ENCODE data around the gene CRYGB.
A peak's percentile ranks its signal among the peaks of the same experiment; 100 is the strongest.

CRYGB gene

DNA sequence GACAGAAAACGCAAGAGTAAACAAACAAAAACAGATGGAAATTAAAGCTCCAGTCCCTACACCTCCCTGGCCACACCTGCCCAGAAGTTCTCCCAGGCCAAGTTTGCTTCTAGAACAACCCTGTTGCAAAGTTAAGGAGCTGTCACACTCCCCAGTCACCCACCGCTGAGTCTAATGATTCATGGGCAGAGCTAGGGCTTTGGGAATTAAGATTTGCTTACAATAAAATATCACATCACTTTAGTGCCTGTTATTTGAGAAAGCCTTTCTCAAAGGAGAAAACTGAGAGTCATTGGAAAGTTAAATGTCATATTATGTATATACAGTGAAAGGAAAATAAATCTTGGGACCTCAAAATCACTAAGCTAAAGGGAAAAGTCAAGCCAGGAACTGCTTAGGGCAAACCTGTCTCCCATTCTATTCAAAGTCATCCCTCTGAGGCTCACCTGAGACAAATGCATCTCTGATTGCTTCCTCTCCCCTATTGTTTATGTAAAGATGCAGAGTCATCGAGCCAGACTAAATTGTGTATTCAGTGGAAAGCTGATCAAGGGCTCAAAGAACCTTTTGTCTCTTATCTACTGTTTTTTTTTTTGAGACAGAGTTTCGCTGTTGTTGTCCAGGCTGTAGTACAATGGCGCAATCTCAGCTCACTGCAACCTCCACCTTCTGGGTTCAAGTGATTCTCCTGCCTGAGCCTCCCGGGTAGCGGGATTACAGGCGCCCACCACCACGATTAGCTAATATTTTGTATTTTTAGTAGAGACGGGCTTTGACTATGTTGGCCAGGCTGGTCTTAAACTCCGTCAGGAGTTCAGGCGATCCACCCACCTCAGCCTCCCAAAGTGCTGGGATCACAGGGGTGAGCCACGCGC lies 2.8 kb downstream of the CRYGB start:
- CTCF ChIA-PET = interaction anchor here (0.6 to 2.3 kb wide), 2 partner anchors 32 to 105 kb away, joined by 3 to 17 read pairs; no protein-coding TSS in a partner anchor
- Histone ChIP-seq H3K4me1 (ENCODE audit: control insufficient read depth, insufficient read depth, low read length) (peaks cover 13% of the 10 kb centered on the region), H3K4me3 (ENCODE audit: low read depth, low read length) (no peak overlapping the region), H3K36me3 (ENCODE audit: control insufficient read depth in 2 of 2, insufficient read depth in 1 of 2, low read length in 2 of 2) (no peaks in the 10 kb centered on the region), H3K27ac (ENCODE audit: extremely low read depth, low read depth, low read length) (peak overlapping the region; percentile 32), H3K9me3 (ENCODE audit: control insufficient read depth, insufficient read depth, low read depth, low read length) (no peaks in the 10 kb centered on the region)
- no peak for TF ChIP-seq SP3 (tag by site-specific recombination; IDR thresholded peaks at IDR 0.05)
- 0 out of 2 replicates have a peak, but pooled peaks have one; percentile 18 for TF ChIP-seq SCRT1 (tag by site-specific recombination; IDR thresholded peaks at IDR 0.05; ENCODE audit: borderline replicate concordance)
- no peak for TF ChIP-seq ZNF558 (tag by site-specific recombination; IDR thresholded peaks at IDR 0.05)
- TF ChIP-seq PRDM1 (tag by site-specific recombination; IDR thresholded peaks at IDR 0.05) = peak; percentile 67
- no peak for TF ChIP-seq HOXC10 (CRISPR knock-in tag; IDR thresholded peaks at IDR 0.05)
- TF ChIP-seq WT1 (tag by site-specific recombination; IDR thresholded peaks at IDR 0.05) = peak; percentile 88
- TF ChIP-seq, protein P1, sequence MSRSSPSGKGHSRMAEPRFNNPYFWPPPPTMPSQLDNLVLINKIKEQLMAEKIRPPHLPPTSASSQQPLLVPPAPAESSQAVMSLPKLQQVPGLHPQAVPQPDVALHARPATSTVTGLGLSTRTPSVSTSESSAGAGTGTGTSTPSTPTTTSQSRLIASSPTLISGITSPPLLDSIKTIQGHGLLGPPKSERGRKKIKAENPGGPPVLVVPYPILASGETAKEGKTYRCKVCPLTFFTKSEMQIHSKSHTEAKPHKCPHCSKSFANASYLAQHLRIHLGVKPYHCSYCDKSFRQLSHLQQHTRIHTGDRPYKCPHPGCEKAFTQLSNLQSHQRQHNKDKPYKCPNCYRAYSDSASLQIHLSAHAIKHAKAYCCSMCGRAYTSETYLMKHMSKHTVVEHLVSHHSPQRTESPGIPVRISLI (tag by site-specific recombination; IDR thresholded peaks at IDR 0.05) = no peak
- TF ChIP-seq, protein P2, sequence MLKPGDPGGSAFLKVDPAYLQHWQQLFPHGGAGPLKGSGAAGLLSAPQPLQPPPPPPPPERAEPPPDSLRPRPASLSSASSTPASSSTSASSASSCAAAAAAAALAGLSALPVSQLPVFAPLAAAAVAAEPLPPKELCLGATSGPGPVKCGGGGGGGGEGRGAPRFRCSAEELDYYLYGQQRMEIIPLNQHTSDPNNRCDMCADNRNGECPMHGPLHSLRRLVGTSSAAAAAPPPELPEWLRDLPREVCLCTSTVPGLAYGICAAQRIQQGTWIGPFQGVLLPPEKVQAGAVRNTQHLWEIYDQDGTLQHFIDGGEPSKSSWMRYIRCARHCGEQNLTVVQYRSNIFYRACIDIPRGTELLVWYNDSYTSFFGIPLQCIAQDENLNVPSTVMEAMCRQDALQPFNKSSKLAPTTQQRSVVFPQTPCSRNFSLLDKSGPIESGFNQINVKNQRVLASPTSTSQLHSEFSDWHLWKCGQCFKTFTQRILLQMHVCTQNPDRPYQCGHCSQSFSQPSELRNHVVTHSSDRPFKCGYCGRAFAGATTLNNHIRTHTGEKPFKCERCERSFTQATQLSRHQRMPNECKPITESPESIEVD (tag by site-specific recombination; IDR thresholded peaks at IDR 0.05) = peak; percentile 54; the same call in 1 of the 2 replicates
- TF ChIP-seq SP7 (tag by site-specific recombination; IDR thresholded peaks at IDR 0.05) = 0 out of 2 replicates have a peak, but pooled peaks have one; percentile 11
- TF ChIP-seq ZNF629 (tag by site-specific recombination; IDR thresholded peaks at IDR 0.05) = no peak
- TF ChIP-seq ZNF433 (tag by site-specific recombination; IDR thresholded peaks at IDR 0.05; ENCODE audit: low read depth) = no peak
- no peak for TF ChIP-seq MYNN (tag by site-specific recombination; IDR thresholded peaks at IDR 0.05; ENCODE audit: borderline replicate concordance)
- peak; percentile 74; the same call in 1 of the 2 replicates for TF ChIP-seq ZNF664 (tag by site-specific recombination; IDR thresholded peaks at IDR 0.05)
- TF ChIP-seq, protein P3, sequence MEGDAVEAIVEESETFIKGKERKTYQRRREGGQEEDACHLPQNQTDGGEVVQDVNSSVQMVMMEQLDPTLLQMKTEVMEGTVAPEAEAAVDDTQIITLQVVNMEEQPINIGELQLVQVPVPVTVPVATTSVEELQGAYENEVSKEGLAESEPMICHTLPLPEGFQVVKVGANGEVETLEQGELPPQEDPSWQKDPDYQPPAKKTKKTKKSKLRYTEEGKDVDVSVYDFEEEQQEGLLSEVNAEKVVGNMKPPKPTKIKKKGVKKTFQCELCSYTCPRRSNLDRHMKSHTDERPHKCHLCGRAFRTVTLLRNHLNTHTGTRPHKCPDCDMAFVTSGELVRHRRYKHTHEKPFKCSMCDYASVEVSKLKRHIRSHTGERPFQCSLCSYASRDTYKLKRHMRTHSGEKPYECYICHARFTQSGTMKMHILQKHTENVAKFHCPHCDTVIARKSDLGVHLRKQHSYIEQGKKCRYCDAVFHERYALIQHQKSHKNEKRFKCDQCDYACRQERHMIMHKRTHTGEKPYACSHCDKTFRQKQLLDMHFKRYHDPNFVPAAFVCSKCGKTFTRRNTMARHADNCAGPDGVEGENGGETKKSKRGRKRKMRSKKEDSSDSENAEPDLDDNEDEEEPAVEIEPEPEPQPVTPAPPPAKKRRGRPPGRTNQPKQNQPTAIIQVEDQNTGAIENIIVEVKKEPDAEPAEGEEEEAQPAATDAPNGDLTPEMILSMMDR (tag by site-specific recombination; IDR thresholded peaks at IDR 0.05) = no peak
- TF ChIP-seq ZNF843 (tag by site-specific recombination; IDR thresholded peaks at IDR 0.05) = 0 out of 2 replicates have a peak, but pooled peaks have one; percentile 16
- peak; percentile 45; the same call in 1 of the 2 replicates for TF ChIP-seq ZBTB17 (tag by site-specific recombination; IDR thresholded peaks at IDR 0.05)
- no peak for TF ChIP-seq ZNF560 (tag by site-specific recombination; IDR thresholded peaks at IDR 0.05; ENCODE audit: borderline replicate concordance)
- TF ChIP-seq ZSCAN16 (tag by site-specific recombination; IDR thresholded peaks at IDR 0.05) = no peak
- TF ChIP-seq ZNF600 (tag by site-specific recombination; IDR thresholded peaks at IDR 0.05) = no peak
- no peak for TF ChIP-seq ZNF423 (tag by site-specific recombination; IDR thresholded peaks at IDR 0.05)
- TF ChIP-seq, protein P4, sequence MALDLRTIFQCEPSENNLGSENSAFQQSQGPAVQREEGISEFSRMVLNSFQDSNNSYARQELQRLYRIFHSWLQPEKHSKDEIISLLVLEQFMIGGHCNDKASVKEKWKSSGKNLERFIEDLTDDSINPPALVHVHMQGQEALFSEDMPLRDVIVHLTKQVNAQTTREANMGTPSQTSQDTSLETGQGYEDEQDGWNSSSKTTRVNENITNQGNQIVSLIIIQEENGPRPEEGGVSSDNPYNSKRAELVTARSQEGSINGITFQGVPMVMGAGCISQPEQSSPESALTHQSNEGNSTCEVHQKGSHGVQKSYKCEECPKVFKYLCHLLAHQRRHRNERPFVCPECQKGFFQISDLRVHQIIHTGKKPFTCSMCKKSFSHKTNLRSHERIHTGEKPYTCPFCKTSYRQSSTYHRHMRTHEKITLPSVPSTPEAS (tag by site-specific recombination; IDR thresholded peaks at IDR 0.05) = no peak
- POLR2A ChIA-PET = no interaction called here

Measured in HEK293 (cell line).